DMS53 treated with DMSO at 0.1 percent for 48 hours (cell line): ENCODE data around the gene IQUB.
"Not testable (repeated sequence)": the region's sequence is repeated elsewhere in the genome, so short reads cannot be mapped to it uniquely, and the experiment has no call there.

Source experiments
- DNase-seq: peaks from one replicate; lab custom pipeline; 2025; ENCODE audit not compliant: unreplicated experiment; lab: John Stamatoyannopoulos, UW

Gene IQUB

GRCh38 chr7:123494193-123494796, 40.1 kb downstream of the IQUB start:
- DNase-seq: peak; percentile 56

GRCh38 chr7:123492485-123492884, 41.9 kb downstream of the IQUB start:
- no peak for DNase-seq

- DNase-seq: no peak
These were observed 48.7 kb downstream of the IQUB start for GRCh38 chr7:123485721-123486120.

- no peak for DNase-seq
These were observed 49.2 kb downstream of the IQUB start for GRCh38 chr7:123485187-123485586.

- DNase-seq: no peak
These were observed 50.2 kb downstream of the IQUB start for GRCh38 chr7:123484199-123484598.

GRCh38 chr7:123480107-123480506, 54.3 kb downstream of the IQUB start:
- DNase-seq: no peak

GRCh38 chr7:123478056-123478455, 56.3 kb downstream of the IQUB start:
- DNase-seq: not testable (repeated sequence)

- no peak for DNase-seq
These were observed 61.5 kb downstream of the IQUB start for GRCh38 chr7:123472750-123473445.

GRCh38 chr7:123472327-123472726, 62.1 kb downstream of the IQUB start:
- DNase-seq: no peak

GRCh38 chr7:123468303-123468702, 66.1 kb downstream of the IQUB start:
- no peak for DNase-seq

- no peak for DNase-seq
These were observed 70.5 kb downstream of the IQUB start for GRCh38 chr7:123463890-123464289.

- DNase-seq: no peak
These were observed 73.8 kb downstream of the IQUB start for GRCh38 chr7:123460616-123461015.

GRCh38 chr7:123455965-123456470, 78.4 kb downstream of the IQUB start:
- no peak for DNase-seq

GRCh38 chr7:123440101-123440548, 94.3 kb downstream of the IQUB start:
- DNase-seq: no peak

- DNase-seq: no peak
These were observed 95.2 kb downstream of the IQUB start for GRCh38 chr7:123439191-123439590.

- DNase-seq: no peak
These were observed 96.9 kb downstream of the IQUB start for GRCh38 chr7:123437447-123437995.

GRCh38 chr7:123435080-123435700, 99.2 kb downstream of the IQUB start:
- no peak for DNase-seq

- DNase-seq: no peak
These were observed 100.7 kb downstream of the IQUB start for GRCh38 chr7:123433665-123434064.

- no peak for DNase-seq
These were observed 101.8 kb downstream of the IQUB start for GRCh38 chr7:123432601-123433000.

- DNase-seq: no peak
These were observed 103.2 kb downstream of the IQUB start for GRCh38 chr7:123431075-123431614.

GRCh38 chr7:123425246-123425645, 109.1 kb downstream of the IQUB start:
- no peak for DNase-seq

- no peak for DNase-seq
These were observed 109.9 kb downstream of the IQUB start for GRCh38 chr7:123424463-123424862.
